Ovary (tissue), 3 donors: ENCODE data around the gene FABP6.

ENCODE experiments used
- POLR2A ChIP-seq: fragments of 450-650 bp; IDR thresholded peaks from one replicate; pipeline ENCODE4 v1.6.1; 2017; ENCODE audit warnings: antibody characterized with exemption, mild to moderate bottlenecking, moderate library complexity
- TF ChIP-seq, protein P1 (sequence below), 3 donors: fragments of 450-650 bp in 2 of 3; fragments of 200-600 bp in 1 of 3; IDR thresholded peaks; one replicate each; pipeline versions ENCODE4 v1.5.1 to v1.8.0; 2016 to 2022; ENCODE audit warnings: antibody characterized with exemption in 3 of 3, mild to moderate bottlenecking in 1 of 3
- donor health status: DM: no; HTN: no; CAD: no.

DNA sequence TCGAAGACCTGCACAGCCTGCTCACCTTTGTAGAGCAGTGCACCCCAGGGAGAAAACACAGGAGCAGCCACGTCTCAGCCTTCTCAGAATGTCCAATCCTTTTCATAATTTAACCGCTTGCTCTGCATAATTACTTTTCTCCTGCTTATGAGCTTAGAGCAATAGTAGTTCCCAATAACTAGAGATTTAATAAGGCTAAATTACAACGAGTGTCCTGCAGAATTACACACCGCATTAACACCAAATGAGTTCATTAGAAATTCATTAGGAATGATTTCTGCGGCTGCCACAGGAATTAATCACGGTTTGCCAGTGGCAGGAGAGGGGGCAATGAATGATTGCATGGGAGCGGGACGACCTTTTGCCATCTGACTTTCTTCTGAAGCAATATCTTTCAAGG is 18.7 kb upstream of the FABP6 start:
- no peak for TF ChIP-seq POLR2A
- TF ChIP-seq, protein P1, sequence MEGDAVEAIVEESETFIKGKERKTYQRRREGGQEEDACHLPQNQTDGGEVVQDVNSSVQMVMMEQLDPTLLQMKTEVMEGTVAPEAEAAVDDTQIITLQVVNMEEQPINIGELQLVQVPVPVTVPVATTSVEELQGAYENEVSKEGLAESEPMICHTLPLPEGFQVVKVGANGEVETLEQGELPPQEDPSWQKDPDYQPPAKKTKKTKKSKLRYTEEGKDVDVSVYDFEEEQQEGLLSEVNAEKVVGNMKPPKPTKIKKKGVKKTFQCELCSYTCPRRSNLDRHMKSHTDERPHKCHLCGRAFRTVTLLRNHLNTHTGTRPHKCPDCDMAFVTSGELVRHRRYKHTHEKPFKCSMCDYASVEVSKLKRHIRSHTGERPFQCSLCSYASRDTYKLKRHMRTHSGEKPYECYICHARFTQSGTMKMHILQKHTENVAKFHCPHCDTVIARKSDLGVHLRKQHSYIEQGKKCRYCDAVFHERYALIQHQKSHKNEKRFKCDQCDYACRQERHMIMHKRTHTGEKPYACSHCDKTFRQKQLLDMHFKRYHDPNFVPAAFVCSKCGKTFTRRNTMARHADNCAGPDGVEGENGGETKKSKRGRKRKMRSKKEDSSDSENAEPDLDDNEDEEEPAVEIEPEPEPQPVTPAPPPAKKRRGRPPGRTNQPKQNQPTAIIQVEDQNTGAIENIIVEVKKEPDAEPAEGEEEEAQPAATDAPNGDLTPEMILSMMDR (IDR thresholded peaks at IDR 0.05), result no peak
